ENCODE results near the gene SPDYE1.

SPDYE1 gene

DNA sequence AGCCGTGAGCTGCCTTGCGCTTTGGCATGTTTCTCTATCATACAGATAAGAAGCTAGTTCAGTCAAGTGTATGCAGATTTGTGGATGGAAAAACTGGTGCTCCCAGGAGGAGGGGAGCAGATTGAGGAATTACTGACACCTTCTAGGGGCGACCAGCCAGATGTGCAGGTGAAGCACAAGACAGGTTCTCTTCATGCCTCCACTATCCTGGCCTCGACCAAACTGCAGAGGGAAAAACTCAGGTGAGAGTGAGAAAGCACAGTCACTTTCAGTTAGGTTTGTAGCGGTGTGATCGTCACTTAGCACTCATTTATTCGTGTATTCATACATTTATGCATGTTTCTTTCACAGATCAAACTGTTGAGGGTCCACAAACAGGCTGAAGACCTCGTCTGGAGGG is 46.2 kb downstream of the SPDYE1 start:
- Histone ChIP-seq H3K79me2 (ENCODE audit: insufficient read depth, low read length) (peaks cover 50% of the 10 kb centered on the region), H2AFZ (ENCODE audit: low read depth, low read length) (peak overlapping the region; percentile 99), H3K4me1 (ENCODE audit: insufficient read depth, low read length) (peaks cover 36% of the 10 kb centered on the region), H3K4me2 (ENCODE audit: insufficient read depth, low read length) (peak overlapping the region; percentile 85), H3K9me3 (ENCODE audit: insufficient read depth, low read length, severe bottlenecking) (no peaks in the 10 kb centered on the region), H3K4me3 (ENCODE audit: low read depth in 1 of 2, low read length in 2 of 2) (peak overlapping the region; percentile 38 to 93), H3K9ac (ENCODE audit: low read depth, low read length) (peak overlapping the region; percentile 94), H3K27me3 (ENCODE audit: insufficient read depth, low read length, poor library complexity) (no peaks in the 10 kb centered on the region), H4K20me1 (ENCODE audit: insufficient read depth, low read length) (peaks cover 31% of the 10 kb centered on the region), H3K36me3 (ENCODE audit: insufficient read depth, low read length) (peaks cover 21% of the 10 kb centered on the region), H3K27ac (ENCODE audit: low read length) (peak overlapping the region; percentile 97)
- TF ChIP-seq, protein P1, sequence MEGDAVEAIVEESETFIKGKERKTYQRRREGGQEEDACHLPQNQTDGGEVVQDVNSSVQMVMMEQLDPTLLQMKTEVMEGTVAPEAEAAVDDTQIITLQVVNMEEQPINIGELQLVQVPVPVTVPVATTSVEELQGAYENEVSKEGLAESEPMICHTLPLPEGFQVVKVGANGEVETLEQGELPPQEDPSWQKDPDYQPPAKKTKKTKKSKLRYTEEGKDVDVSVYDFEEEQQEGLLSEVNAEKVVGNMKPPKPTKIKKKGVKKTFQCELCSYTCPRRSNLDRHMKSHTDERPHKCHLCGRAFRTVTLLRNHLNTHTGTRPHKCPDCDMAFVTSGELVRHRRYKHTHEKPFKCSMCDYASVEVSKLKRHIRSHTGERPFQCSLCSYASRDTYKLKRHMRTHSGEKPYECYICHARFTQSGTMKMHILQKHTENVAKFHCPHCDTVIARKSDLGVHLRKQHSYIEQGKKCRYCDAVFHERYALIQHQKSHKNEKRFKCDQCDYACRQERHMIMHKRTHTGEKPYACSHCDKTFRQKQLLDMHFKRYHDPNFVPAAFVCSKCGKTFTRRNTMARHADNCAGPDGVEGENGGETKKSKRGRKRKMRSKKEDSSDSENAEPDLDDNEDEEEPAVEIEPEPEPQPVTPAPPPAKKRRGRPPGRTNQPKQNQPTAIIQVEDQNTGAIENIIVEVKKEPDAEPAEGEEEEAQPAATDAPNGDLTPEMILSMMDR (IDR thresholded peaks at IDR 0.05; ENCODE audit: borderline replicate concordance, extremely low read depth, low read length, poor library complexity, severe bottlenecking) = no peak
- TF ChIP-seq EZH2 (IDR thresholded peaks at IDR 0.05; ENCODE audit: borderline replicate concordance, low read depth, low read length, severe bottlenecking) = no peak
- DNase-seq (no peak), ATAC-seq (ENCODE audit: insufficient read depth, low read depth) (no peak)

DNA sequence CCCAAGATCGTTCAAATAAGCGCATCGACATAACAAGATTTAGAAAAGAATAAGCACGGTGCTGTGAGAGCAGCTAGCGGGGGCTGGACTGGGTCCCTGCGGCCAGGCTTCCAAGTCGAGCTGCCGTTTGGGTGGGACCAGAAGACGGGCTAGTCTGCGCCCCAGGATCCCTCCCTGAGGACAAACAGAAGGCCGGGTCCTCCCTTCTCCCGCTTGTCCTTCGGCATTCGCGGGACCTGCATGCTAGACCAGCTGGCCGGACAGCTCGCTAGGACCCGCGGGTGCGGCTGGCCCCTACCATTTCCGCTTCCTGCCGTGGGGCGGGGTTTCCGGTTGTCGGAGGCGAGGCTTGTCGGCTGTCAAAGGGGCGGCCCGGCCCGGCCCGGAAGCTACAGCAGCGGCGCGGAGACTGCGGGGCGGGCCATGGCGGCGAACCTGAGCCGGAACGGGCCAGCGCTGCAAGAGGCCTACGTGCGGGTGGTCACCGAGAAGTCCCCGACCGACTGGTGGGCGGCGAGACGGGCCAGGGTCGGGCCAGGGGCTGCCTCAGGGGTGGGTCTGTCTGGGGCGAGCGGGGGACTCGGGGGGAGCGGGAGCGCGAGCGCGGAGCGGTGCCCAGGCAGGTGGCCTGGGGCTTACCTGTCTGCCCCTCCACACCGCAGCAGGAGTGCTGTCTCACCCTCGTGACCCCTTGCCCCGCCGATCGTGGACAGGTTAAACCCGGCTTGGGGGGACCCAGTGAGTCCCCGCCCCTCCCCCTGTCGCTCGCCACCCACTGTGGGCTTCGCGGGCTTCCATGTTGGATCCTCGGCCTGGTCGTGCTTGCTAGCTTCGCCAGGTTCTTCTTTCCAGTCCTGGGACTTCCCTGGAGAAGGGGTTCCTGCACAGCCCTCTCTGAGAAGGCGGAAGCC is 46.9 kb downstream of the SPDYE1 start, which contains the start of gene DBNL:
TSS of gene DBNL (plus strand) at position 388 of the 911 bp plus-strand sequence. CDS start at position 424, 36 bp downstream.
- Histone ChIP-seq H2AFZ (ENCODE audit: low read depth, low read length) (peak within 1 kb of the TSS; percentile 99), H3K79me2 (ENCODE audit: insufficient read depth, low read length) (peaks cover 55% of the 10 kb centered on the region), H3K27me3 (ENCODE audit: insufficient read depth, low read length, poor library complexity) (no peaks in the 10 kb centered on the region), H3K4me1 (ENCODE audit: insufficient read depth, low read length) (peaks cover 36% of the 10 kb centered on the region), H3K4me3 (ENCODE audit: low read depth in 1 of 2, low read length in 2 of 2) (peak within 1 kb of the TSS; percentile 38 to 93), H3K36me3 (ENCODE audit: insufficient read depth, low read length) (peaks cover 25% of the 10 kb centered on the region), H4K20me1 (ENCODE audit: insufficient read depth, low read length) (peaks cover 35% of the 10 kb centered on the region), H3K27ac (ENCODE audit: low read length) (peak within 1 kb of the TSS; percentile 97), H3K4me2 (ENCODE audit: insufficient read depth, low read length) (peak within 1 kb of the TSS; percentile 85), H3K9me3 (ENCODE audit: insufficient read depth, low read length, severe bottlenecking) (no peaks in the 10 kb centered on the region), H3K9ac (ENCODE audit: low read depth, low read length) (peak within 1 kb of the TSS; percentile 94)
- no peak for TF ChIP-seq EZH2 (IDR thresholded peaks at IDR 0.05; ENCODE audit: borderline replicate concordance, low read depth, low read length, severe bottlenecking)
- TF ChIP-seq, protein P1 (IDR thresholded peaks at IDR 0.05; ENCODE audit: borderline replicate concordance, extremely low read depth, low read length, poor library complexity, severe bottlenecking) = peak; percentile 2
- ATAC-seq (ENCODE audit: insufficient read depth, low read depth) = peak; percentile 90
- DNase-seq = peak; percentile 90

DNA sequence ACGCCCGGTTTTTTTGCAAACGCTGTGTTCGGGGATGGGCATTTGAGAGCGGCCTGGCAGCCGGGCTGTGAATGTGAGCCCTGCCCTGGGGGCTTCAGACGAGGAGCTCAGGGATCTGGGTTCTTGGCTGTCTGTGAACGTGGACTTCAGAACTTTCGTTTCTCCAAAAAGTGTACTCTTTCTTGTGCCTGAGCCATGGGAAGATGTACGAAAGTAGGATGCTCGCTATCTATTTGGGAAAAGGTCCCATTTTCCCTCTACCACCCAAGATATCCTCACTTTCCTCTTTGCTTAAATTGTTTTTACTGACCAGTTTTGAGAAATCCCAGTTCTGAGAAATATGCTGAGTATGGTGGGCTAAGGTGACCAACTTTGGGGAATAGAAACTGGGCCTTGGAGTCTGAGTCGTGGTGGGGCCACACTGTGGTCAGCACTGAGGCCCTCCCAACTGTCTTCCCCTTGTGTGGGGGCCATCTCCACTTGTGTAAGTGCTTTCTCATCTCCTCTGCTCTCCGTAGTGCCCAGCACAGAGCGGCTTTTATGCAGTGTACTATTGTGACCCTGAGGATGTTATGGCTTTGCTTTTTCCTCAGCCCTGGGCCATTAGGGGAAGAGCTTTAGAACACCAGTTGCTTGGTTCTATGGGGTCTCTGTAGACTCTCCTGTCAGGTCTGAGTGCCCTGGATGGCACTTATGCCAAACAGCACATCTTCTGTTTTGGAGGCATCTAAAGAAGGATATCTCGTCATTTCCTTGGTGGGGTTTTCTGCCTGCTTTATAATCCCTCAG is 47.7 kb downstream of the SPDYE1 start:
- Histone ChIP-seq H3K9ac (ENCODE audit: low read depth, low read length) (peak overlapping the region; percentile 94), H3K36me3 (ENCODE audit: insufficient read depth, low read length) (peaks cover 33% of the 10 kb centered on the region), H4K20me1 (ENCODE audit: insufficient read depth, low read length) (peaks cover 43% of the 10 kb centered on the region)

More for the DNA sequence above, 47.7 kb downstream of the SPDYE1 start:
- Histone ChIP-seq H3K79me2 (ENCODE audit: insufficient read depth, low read length) (peaks cover 64% of the 10 kb centered on the region), H3K4me1 (ENCODE audit: insufficient read depth, low read length) (peaks cover 38% of the 10 kb centered on the region), H2AFZ (ENCODE audit: low read depth, low read length) (peak overlapping the region; percentile 99), H3K4me3 (ENCODE audit: low read depth in 1 of 2, low read length in 2 of 2) (peak overlapping the region; percentile 38 to 93), H3K4me2 (ENCODE audit: insufficient read depth, low read length) (peak overlapping the region; percentile 85), H3K27me3 (ENCODE audit: insufficient read depth, low read length, poor library complexity) (no peaks in the 10 kb centered on the region), H3K9me3 (ENCODE audit: insufficient read depth, low read length, severe bottlenecking) (no peaks in the 10 kb centered on the region), H3K27ac (ENCODE audit: low read length) (peak overlapping the region; percentile 97)
- TF ChIP-seq EZH2 (IDR thresholded peaks at IDR 0.05; ENCODE audit: borderline replicate concordance, low read depth, low read length, severe bottlenecking) = no peak
- TF ChIP-seq, protein P1 (IDR thresholded peaks at IDR 0.05; ENCODE audit: borderline replicate concordance, extremely low read depth, low read length, poor library complexity, severe bottlenecking) = no peak
- ATAC-seq (ENCODE audit: insufficient read depth, low read depth) = no peak; the same call in 2 of the 3 replicates
- DNase-seq = no peak
